ENCODE data around the gene PDX1. TPM values are rescaled to one million over a fixed set of nuclear protein-coding genes. Genes with fewer than 3 reads are reported as not detected.

PDX1 gene
- total and polyA plus RNA-seq, 10 donors: not detected

DNA sequence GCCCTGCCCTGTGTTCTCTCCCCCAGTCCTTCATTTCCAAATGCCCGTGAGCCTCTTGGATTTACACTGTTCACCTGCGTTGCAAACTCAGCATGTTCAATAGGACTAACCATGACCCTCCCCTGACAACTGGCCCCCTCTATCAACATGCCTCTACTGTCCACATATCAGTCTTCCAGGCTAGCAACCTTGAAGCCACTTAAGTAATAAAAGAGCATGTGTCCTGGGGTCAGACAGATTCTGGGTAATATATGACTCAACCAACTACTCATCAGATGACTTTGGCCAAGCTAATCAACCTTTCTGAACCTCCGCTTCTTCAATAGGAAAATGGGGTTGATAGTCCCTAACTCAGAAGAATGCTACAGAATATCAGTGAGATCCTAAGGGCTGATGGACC is 15.1 kb upstream of the PDX1 start:
- Histone ChIP-seq H3K9me3 (no peaks in the 10 kb centered on the region), H3K4me1 (no peaks in the 10 kb centered on the region), H3K4me3 (no peak overlapping the region), H3K36me3 (no peaks in the 10 kb centered on the region), H3K27ac (no peak overlapping the region), H3K27me3 (replicated peaks in 1 of 7) (peaks cover 0 to 95% (median 32%) of the 10 kb centered on the region in 7 donors)
- TF ChIP-seq POLR2A (IDR thresholded peaks at IDR 0.05) (no peak), POLR2AphosphoS5 (IDR thresholded peaks at IDR 0.05) (no peak)
- TF ChIP-seq, protein P1, sequence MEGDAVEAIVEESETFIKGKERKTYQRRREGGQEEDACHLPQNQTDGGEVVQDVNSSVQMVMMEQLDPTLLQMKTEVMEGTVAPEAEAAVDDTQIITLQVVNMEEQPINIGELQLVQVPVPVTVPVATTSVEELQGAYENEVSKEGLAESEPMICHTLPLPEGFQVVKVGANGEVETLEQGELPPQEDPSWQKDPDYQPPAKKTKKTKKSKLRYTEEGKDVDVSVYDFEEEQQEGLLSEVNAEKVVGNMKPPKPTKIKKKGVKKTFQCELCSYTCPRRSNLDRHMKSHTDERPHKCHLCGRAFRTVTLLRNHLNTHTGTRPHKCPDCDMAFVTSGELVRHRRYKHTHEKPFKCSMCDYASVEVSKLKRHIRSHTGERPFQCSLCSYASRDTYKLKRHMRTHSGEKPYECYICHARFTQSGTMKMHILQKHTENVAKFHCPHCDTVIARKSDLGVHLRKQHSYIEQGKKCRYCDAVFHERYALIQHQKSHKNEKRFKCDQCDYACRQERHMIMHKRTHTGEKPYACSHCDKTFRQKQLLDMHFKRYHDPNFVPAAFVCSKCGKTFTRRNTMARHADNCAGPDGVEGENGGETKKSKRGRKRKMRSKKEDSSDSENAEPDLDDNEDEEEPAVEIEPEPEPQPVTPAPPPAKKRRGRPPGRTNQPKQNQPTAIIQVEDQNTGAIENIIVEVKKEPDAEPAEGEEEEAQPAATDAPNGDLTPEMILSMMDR (IDR thresholded peaks at IDR 0.05 in 8 of 11, conservative IDR thresholded peaks at IDR 0.05 in 3 of 11): no peak
- 89 to 97% (median 92%) methylated on average over 3 of the region's 3 CpGs for WGBS, 5 donors
- DNase-seq: no peak
- intact Hi-C loops (cut with DNase I; ENCODE audit: low total_unique reads): no loop called here

DNA sequence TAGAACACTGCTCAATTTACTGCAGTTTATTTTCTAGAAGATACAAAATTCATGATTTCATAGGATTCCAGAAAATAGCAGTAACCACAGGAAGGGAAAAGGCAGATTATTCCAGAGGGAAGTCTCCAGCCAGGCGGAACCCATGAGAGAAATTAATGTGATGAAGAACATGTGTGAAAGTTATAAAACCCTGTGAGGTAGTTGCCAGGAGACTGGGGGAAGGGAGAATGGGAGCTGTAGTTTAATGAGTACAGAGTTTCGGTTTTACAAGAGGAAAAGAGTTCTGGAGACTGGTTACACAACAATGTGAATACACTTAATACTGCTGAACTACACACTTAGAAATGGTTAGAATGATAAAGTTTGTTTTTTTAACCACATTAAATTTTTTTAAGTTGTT is 14.2 kb upstream of the PDX1 start:
- H3K4me3 ChIP-seq: no peak overlapping the region
- TF ChIP-seq POLR2AphosphoS5 (IDR thresholded peaks at IDR 0.05) (no peak), POLR2A (IDR thresholded peaks at IDR 0.05) (no peak)
- H3K27me3 ChIP-seq (replicated peaks in 1 of 7): peaks cover 0 to 93% (median 36%) of the 10 kb centered on the region in 7 donors
- no peaks in the 10 kb centered on the region for H3K4me1 ChIP-seq
- H3K27ac ChIP-seq: no peak overlapping the region
- intact Hi-C loops (cut with DNase I; ENCODE audit: low total_unique reads): no loop called here
- no peak for DNase-seq
- WGBS, 5 donors: 72 to 86% (median 77%) methylated on average over 2 of the region's 2 CpGs
- H3K9me3 ChIP-seq: no peaks in the 10 kb centered on the region
- no peaks in the 10 kb centered on the region for H3K36me3 ChIP-seq

DNA sequence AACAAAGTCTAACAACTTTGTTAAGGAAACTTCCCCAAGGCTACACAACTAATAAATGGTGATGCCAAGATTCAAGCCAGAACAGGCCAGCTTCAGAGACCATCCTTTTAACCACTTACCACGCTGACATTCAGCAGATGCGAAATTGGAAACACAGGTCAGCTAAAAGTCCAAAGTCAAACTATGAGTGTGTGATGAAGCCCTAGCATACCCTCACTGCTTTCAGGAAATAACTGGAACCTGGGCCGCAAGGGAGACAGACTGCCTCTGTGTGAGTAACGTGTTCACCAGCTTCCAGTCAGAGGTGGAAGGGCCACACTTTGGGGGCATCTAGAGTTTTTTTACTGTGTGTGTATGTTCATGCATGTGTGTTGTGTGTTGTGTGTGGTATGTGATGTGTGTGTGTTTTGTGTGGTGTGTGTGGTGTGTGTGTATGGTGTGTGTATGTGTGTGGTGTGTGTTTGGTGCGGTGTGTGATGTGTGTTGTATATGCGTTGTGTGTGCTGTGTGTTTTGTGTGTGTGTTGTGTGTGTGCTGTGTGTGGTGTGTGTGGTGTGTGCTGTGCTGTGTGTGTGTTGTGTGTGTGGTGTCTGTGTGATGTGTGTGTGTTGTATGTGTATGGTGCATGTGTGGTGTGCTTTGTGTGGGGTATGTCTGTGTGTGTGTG is 12.5 kb upstream of the PDX1 start:
- Histone ChIP-seq H3K27ac (no peak overlapping the region), H3K36me3 (no peaks in the 10 kb centered on the region), H3K27me3 (replicated peaks in 1 of 7) (peaks cover 0 to 93% (median 31%) of the 10 kb centered on the region in 7 donors), H3K9me3 (no peaks in the 10 kb centered on the region), H3K4me3 (no peak overlapping the region), H3K4me1 (no peaks in the 10 kb centered on the region)
- WGBS, 5 donors: 80 to 91% (median 86%) methylated on average over 6 of the region's 6 CpGs
- intact Hi-C loops (cut with DNase I; ENCODE audit: low total_unique reads): no loop called here
- TF ChIP-seq POLR2AphosphoS5 (IDR thresholded peaks at IDR 0.05) (no peak), POLR2A (IDR thresholded peaks at IDR 0.05) (no peak)
- TF ChIP-seq, protein P1 (IDR thresholded peaks at IDR 0.05 in 8 of 11, conservative IDR thresholded peaks at IDR 0.05 in 3 of 11): no peak
- no peak for DNase-seq

DNA sequence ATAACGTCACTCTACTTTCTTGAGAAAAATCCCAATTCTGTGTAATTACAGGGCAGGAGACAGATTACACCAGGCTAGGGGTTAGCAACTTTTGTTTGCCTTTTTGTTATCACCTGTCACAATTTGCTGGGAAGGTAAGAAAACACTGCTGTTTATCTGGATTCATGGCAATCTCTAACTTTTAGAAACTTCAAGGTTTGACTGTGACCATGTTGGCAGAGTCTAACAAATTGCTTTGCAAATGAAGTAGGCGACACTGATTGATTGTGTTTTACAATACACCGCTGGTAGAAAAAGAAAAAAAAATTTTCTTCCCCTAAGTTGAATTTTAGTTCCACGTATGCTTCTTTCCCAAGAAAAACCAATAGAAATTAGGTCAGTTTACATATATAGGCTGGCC is 10.4 kb upstream of the PDX1 start:
- no peaks in the 10 kb centered on the region for H3K4me1 ChIP-seq
- no peaks in the 10 kb centered on the region for H3K36me3 ChIP-seq
- no peak overlapping the region for H3K4me3 ChIP-seq
- intact Hi-C loops (cut with DNase I; ENCODE audit: low total_unique reads): no loop called here
- no peak overlapping the region for H3K27ac ChIP-seq
- TF ChIP-seq POLR2A (IDR thresholded peaks at IDR 0.05) (no peak), POLR2AphosphoS5 (IDR thresholded peaks at IDR 0.05) (no peak)
- TF ChIP-seq, protein P1 (IDR thresholded peaks at IDR 0.05 in 8 of 11, conservative IDR thresholded peaks at IDR 0.05 in 3 of 11): no peak
- DNase-seq: no peak
- H3K27me3 ChIP-seq (replicated peaks in 1 of 7): peaks cover 0 to 96% (median 49%) of the 10 kb centered on the region in 7 donors
- WGBS, 5 donors: 40 to 49% (median 45%) methylated on average over 4 of the region's 4 CpGs
- no peaks in the 10 kb centered on the region for H3K9me3 ChIP-seq

Data from spleen (tissue), 11 donors.